NCI-H2081 (cell line): ENCODE measurements around the gene TAF1C.

Experiments used
- DNase-seq, 2 experiments: peaks; one replicate each; lab custom pipeline; 2025; lab: John Stamatoyannopoulos, UW

Gene TAF1C

GRCh38 chr16:84159800-84160199, 27.1 kb downstream of the TAF1C start:
- no peak for DNase-seq

GRCh38 chr16:84159007-84159406, 27.9 kb downstream of the TAF1C start:
- DNase-seq, result no peak

- DNase-seq, result no peak
Observed at GRCh38 chr16:84156342-84156784, 30.5 kb downstream of the TAF1C start.

- no peak for DNase-seq
Observed at GRCh38 chr16:84155771-84156170, 31.1 kb downstream of the TAF1C start.

GRCh38 chr16:84155226-84155625, 31.6 kb downstream of the TAF1C start:
- DNase-seq, result no peak

- DNase-seq, result no peak
Observed at GRCh38 chr16:84153660-84154214, 33.1 kb downstream of the TAF1C start.

GRCh38 chr16:84150926-84151325, 35.9 kb downstream of the TAF1C start:
- DNase-seq, result no peak

- DNase-seq, result peak; percentile 69 to 76
Observed at GRCh38 chr16:84144859-84145639, 41.8 kb downstream of the TAF1C start, which contains the start of the genes DNAAF1 and HSDL1. Gene DNAAF1, plus strand, starts transcription at chr16:84145308. Its CDS starts 133 bp downstream, at chr16:84145441. Gene HSDL1, minus strand, starts transcription at chr16:84145177. Its CDS starts 13,856 bp downstream, at chr16:84131321.

- no peak for DNase-seq
Observed at GRCh38 chr16:84144209-84144858, 42.5 kb downstream of the TAF1C start.

GRCh38 chr16:84143784-84144199, 43.1 kb downstream of the TAF1C start:
- no peak for DNase-seq

- no peak for DNase-seq
Observed at GRCh38 chr16:84143081-84143480, 43.8 kb downstream of the TAF1C start.

GRCh38 chr16:84141143-84141670, 45.6 kb downstream of the TAF1C start:
- DNase-seq, result no peak

GRCh38 chr16:84139628-84140258, 47.1 kb downstream of the TAF1C start:
- no peak for DNase-seq

- DNase-seq, result peak in 1 of 2 experiments; percentile 1
Observed at GRCh38 chr16:84138824-84139627, 47.8 kb downstream of the TAF1C start.

GRCh38 chr16:84138500-84138823, 48.4 kb downstream of the TAF1C start:
- DNase-seq, result no peak

GRCh38 chr16:84137769-84138357, 49.0 kb downstream of the TAF1C start:
- DNase-seq, result no peak

GRCh38 chr16:84137287-84137686, 49.6 kb downstream of the TAF1C start:
- DNase-seq, result no peak

GRCh38 chr16:84136331-84137125, 50.3 kb downstream of the TAF1C start:
- no peak for DNase-seq

- no peak for DNase-seq
Observed at GRCh38 chr16:84132527-84133285, 54.2 kb downstream of the TAF1C start.
